ENCODE measurements around the gene MYH11. TPM values are rescaled to one million over a fixed set of nuclear protein-coding genes. Genes with fewer than 3 reads are reported as not detected.

MYH11 gene
- total and polyA plus RNA-seq, 2 of the 13 experiments (the other 11 are each of a cell fraction or from before 2014, with no cell fraction given): not detected

DNA sequence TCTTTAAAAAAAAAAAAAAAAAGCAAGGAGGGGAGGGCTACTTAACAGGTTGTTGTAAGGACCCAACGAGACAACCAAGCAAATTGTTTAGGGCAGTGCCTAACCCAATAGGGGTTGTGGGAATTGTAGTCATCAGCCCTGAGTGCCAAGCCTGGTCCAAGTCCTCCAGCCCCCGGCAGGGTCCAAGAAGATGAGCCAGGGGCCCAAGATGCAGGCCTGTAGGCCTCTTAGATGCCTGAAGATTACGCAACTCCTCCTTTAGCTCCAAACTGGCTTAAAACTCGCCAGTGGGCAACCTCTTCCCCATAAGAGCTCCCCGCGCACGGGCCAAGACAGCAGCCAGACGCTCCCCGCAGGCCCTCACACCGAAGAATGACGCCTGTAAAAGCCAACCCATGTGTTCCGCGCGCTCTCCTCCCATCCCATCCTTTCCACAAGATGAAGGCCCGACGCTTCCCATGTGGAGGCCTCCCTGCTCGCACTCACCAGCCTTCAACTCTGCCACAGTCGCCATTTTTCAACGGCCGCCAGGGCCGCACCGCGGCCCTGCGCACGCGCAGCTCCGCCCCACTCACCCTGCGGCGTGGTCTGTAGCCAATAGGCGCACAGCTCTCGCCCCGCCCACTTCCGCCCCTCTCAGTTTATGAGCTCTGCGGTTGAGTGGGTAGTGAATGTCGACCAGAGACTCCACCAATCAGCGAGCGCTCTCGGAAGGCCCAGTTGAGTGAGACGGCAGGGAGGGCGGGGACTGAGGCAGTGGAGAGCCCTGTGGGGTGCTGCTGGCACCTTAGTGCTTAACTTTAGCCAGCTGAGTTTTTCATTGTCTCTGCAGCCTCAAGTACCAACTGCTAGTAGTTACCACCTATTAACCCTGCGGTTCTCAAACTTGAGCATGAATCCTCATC, 31.5 kb upstream of the MYH11 start, which contains the start of gene CEP20 (continued):
- TF ChIP-seq, protein P1, sequence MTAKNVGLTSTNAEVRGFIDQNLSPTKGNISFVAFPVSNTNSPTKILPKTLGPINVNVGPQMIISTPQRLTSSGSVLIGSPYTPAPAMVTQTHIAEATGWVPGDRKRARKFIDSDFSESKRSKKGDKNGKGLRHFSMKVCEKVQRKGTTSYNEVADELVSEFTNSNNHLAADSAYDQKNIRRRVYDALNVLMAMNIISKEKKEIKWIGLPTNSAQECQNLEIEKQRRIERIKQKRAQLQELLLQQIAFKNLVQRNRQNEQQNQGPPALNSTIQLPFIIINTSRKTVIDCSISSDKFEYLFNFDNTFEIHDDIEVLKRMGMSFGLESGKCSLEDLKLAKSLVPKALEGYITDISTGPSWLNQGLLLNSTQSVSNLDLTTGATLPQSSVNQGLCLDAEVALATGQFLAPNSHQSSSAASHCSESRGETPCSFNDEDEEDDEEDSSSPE (CRISPR knock-in tag; IDR thresholded peaks at IDR 0.05): peak; percentile 69
- TF ChIP-seq DMAP1 (CRISPR knock-in tag; IDR thresholded peaks at IDR 0.05): peak; percentile 91
- peak; percentile 10; the same call in 1 of the 2 replicates for TF ChIP-seq REPIN1 (CRISPR knock-in tag; IDR thresholded peaks at IDR 0.05; ENCODE audit: borderline replicate concordance, low read depth)
- TF ChIP-seq ZNF761 (CRISPR knock-in tag; conservative IDR thresholded peaks at IDR 0.05): 0 out of 2 replicates have a peak, but pooled peaks have one; percentile 76
- TF ChIP-seq ZNF652 (CRISPR knock-in tag; IDR thresholded peaks at IDR 0.05; ENCODE audit: borderline replicate concordance, low read depth): no peak
- no peak for TF ChIP-seq ZNF382 (CRISPR knock-in tag; IDR thresholded peaks at IDR 0.05; ENCODE audit: borderline replicate concordance)
- TF ChIP-seq, protein P2, sequence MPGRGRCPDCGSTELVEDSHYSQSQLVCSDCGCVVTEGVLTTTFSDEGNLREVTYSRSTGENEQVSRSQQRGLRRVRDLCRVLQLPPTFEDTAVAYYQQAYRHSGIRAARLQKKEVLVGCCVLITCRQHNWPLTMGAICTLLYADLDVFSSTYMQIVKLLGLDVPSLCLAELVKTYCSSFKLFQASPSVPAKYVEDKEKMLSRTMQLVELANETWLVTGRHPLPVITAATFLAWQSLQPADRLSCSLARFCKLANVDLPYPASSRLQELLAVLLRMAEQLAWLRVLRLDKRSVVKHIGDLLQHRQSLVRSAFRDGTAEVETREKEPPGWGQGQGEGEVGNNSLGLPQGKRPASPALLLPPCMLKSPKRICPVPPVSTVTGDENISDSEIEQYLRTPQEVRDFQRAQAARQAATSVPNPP (CRISPR knock-in tag; IDR thresholded peaks at IDR 0.05): 0 out of 2 replicates have a peak, but pooled peaks have one; percentile 11
- TF ChIP-seq ZNF792 (CRISPR knock-in tag; IDR thresholded peaks at IDR 0.05): peak; percentile 62; the same call in 1 of the 2 replicates
- TF ChIP-seq NFRKB (IDR thresholded peaks at IDR 0.05): peak; percentile 76
- TF ChIP-seq ZNF333 (CRISPR knock-in tag; IDR thresholded peaks at IDR 0.05; ENCODE audit: borderline replicate concordance): peak; percentile 90
- TF ChIP-seq, protein P3, sequence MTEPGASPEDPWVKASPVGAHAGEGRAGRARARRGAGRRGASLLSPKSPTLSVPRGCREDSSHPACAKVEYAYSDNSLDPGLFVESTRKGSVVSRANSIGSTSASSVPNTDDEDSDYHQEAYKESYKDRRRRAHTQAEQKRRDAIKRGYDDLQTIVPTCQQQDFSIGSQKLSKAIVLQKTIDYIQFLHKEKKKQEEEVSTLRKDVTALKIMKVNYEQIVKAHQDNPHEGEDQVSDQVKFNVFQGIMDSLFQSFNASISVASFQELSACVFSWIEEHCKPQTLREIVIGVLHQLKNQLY (CRISPR knock-in tag; IDR thresholded peaks at IDR 0.05): no peak
- TF ChIP-seq ZNF280D (CRISPR knock-in tag; IDR thresholded peaks at IDR 0.05): no peak
- TF ChIP-seq, protein P4, sequence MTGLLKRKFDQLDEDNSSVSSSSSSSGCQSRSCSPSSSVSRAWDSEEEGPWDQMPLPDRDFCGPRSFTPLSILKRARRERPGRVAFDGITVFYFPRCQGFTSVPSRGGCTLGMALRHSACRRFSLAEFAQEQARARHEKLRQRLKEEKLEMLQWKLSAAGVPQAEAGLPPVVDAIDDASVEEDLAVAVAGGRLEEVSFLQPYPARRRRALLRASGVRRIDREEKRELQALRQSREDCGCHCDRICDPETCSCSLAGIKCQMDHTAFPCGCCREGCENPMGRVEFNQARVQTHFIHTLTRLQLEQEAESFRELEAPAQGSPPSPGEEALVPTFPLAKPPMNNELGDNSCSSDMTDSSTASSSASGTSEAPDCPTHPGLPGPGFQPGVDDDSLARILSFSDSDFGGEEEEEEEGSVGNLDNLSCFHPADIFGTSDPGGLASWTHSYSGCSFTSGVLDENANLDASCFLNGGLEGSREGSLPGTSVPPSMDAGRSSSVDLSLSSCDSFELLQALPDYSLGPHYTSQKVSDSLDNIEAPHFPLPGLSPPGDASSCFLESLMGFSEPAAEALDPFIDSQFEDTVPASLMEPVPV (CRISPR knock-in tag; IDR thresholded peaks at IDR 0.05): no peak; the same call in 1 of the 2 replicates
- TF ChIP-seq ZNF605 (CRISPR knock-in tag; IDR thresholded peaks at IDR 0.05): no peak
- TF ChIP-seq SMAD3 (CRISPR knock-in tag; IDR thresholded peaks at IDR 0.05): no peak; the same call in 1 of the 2 replicates
- TF ChIP-seq SOX13 (IDR thresholded peaks at IDR 0.05): 0 out of 2 replicates have a peak, but pooled peaks have one; percentile 35
- peak in 1 of 2 experiments; percentile 6; a peak in 1 of 4 replicates for TF ChIP-seq SOX13 (CRISPR knock-in tag; conservative IDR thresholded peaks at IDR 0.05 in 1 of 2, IDR thresholded peaks at IDR 0.05 in 1 of 2)
- TF ChIP-seq ZNF337 (CRISPR knock-in tag; IDR thresholded peaks at IDR 0.05; ENCODE audit: borderline replicate concordance, low read depth): 0 out of 2 replicates have a peak, but pooled peaks have one; percentile 70
- TF ChIP-seq MIER3 (CRISPR knock-in tag; IDR thresholded peaks at IDR 0.05; ENCODE audit: borderline replicate concordance): 0 out of 2 replicates have a peak, but pooled peaks have one; percentile 28
- TF ChIP-seq HES4 (CRISPR knock-in tag; IDR thresholded peaks at IDR 0.05; ENCODE audit: borderline replicate concordance): peak; percentile 85; the same call in 1 of the 2 replicates
- TF ChIP-seq NAIF1 (CRISPR knock-in tag; IDR thresholded peaks at IDR 0.05; ENCODE audit: borderline replicate concordance): no peak; the same call in 1 of the 2 replicates

Data from HepG2 (cell line).